Activated CD4-positive, alpha-beta T cell treated with anti-CD3 and anti-CD28 coated beads for 36 hours (primary cell): ENCODE measurements around the gene NTN1. TPM values are rescaled to one million over a fixed set of nuclear protein-coding genes. Genes with fewer than 3 reads are reported as not detected.

ENCODE experiments used
- ATAC-seq: fragments of 200-7000 bp; cut with Tn5 transposase; one replicate; pipeline ENCODE4 v1.10.0; 2021; ENCODE audit warnings: mild to moderate bottlenecking, moderate library complexity
- CTCF ChIA-PET: fragments of 350-600 bp; sonication (Branson Sonifier 250); formaldehyde crosslinking; loops from one replicate; lab custom pipeline; 2021; ENCODE audit warnings: antibody characterized with exemption; lab: Charles Lee
- POLR2A ChIA-PET: fragments of 350-600 bp; sonication (Branson Sonifier 250); formaldehyde crosslinking; loops from one replicate; lab custom pipeline; 2021; ENCODE audit warnings: antibody characterized with exemption, inconsistent platforms; lab: Charles Lee
- DNase-seq: peaks from one replicate; pipeline ENCODE4 v3.0.0-alpha.2; 2020
- H3K27ac Mint-ChIP-seq: one replicate; pipeline ENCODE4 v1.8.0; 2021; ENCODE audit warnings: mixed read lengths
- H3K27me3 Mint-ChIP-seq: one replicate; pipeline ENCODE4 v1.8.0; 2021; ENCODE audit warnings: mixed read lengths
- H3K36me3 Mint-ChIP-seq: one replicate; pipeline ENCODE4 v1.8.0; 2021; ENCODE audit warnings: low read depth, mixed read lengths
- H3K4me1 Mint-ChIP-seq: one replicate; pipeline ENCODE4 v1.8.0; 2021; ENCODE audit warnings: mixed read lengths
- H3K4me3 Mint-ChIP-seq: one replicate; pipeline ENCODE4 v1.8.0; 2021; ENCODE audit warnings: mild to moderate bottlenecking, moderate library complexity, mixed read lengths
- H3K9me3 Mint-ChIP-seq: one replicate; pipeline ENCODE4 v1.8.0; 2021; ENCODE audit warnings: low read depth, mixed read lengths
- intact Hi-C, 2 experiments: fragments of 100-400 bp; cut with DNase I in 1 of 2; cut with micrococcal nuclease in 1 of 2; formaldehyde crosslinking; loops; one replicate each; pipeline versions ENCODE4 v1.14.2 to v1.15.1; 2022 to 2024; cut with DNase I, micrococcal nuclease
- total RNA-seq, 2 experiments: library from RNA; stranded (reverse); gene quantifications; one replicate each; pipeline ENCODE4 v1.2.3, GENCODE V29; 2021

Gene NTN1
- total RNA-seq, 2 experiments from 2014 or later: 0.60 to 0.71 TPM

DNA sequence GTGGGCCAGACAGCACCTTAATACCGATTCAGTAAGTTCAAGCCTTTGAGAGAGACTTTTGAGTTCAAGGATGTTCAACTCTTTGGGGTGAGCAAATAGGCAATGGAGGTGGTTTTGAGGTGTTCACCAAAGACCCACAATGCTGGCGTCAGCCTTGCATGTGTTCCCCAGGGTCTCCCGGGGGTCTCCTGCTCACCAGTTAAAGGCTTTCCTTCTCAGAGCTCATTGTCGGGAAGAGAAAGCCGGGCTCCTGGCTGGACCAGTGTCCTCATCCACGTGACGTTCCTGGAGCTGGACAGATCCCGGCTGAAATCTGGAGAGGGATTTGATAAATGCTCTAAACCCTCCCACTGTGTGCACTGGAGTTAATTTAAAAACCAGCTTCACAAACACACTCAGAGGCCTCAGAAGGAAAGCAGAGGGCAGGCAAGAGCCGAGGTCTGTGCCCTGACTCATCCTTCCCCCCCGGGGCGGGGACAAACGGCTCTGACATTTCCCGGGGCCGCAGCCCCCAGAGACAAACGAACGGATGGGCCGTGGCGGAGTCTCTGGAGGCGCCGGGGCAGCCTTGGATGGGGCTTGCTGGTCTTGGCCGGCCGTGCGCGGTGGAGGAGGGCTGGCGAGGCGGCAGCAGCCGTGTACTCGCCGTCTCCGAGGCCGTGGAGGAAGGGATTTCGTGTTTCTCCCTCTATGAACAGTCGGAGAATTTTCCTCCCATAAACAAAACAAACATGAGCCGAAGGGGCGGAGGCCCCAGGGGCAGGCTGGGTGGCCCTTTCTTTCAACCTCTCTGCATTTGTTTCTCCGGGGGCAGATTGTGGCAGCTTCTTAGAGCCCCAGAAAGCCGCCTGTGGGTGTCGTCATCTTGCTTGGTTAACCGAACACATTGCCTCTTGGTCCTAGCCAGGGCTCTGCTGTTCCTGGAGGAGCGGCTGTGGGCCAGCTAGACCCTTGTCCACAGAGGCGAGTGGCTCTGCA is 94.2 kb downstream of the NTN1 start:
- POLR2A ChIA-PET: interaction anchor here (1.0 kb wide), 2 partner anchors 10 to 159 kb away, joined by 4 to 5 read pairs; no protein-coding TSS in a partner anchor
- intact Hi-C loops: loop anchor here (1.0 to 10.0 kb wide), 4 partner anchors 157 to 413 kb away; no protein-coding TSS in a partner anchor
- CTCF ChIA-PET: interaction anchor here (0.6 to 1.9 kb wide), 4 partner anchors 12 to 407 kb away, joined by 3 to 7 read pairs (median 4); no protein-coding TSS in a partner anchor
- Mint-ChIP-seq H3K4me3 (peak overlapping the region; percentile 59), H3K36me3 (no peaks in the 10 kb centered on the region), H3K27me3 (no peaks in the 10 kb centered on the region), H3K9me3 (no peaks in the 10 kb centered on the region), H3K27ac (peak overlapping the region; percentile 80), H3K4me1 (peaks cover 16% of the 10 kb centered on the region)
- ATAC-seq (peak; percentile 95), DNase-seq (peak; percentile 82)

- no peaks in the 10 kb centered on the region for H3K36me3 Mint-ChIP-seq
- H3K4me3 Mint-ChIP-seq: no peak overlapping the region
- intact Hi-C loops: loop anchor here (2.0 to 10.0 kb wide), 3 partner anchors 156 to 412 kb away; no protein-coding TSS in a partner anchor
- peaks cover 3% of the 10 kb centered on the region for H3K27me3 Mint-ChIP-seq
- ChIA-PET POLR2A (no interaction called here), CTCF (interaction anchor here (0.8 kb wide), 1 partner anchor 121 kb away, joined by 3 read pairs; no protein-coding TSS in a partner anchor)
- DNase-seq (no peak), ATAC-seq (no peak)
- peak overlapping the region; percentile 17 for H3K27ac Mint-ChIP-seq
- peaks cover 16% of the 10 kb centered on the region for H3K4me1 Mint-ChIP-seq
- no peaks in the 10 kb centered on the region for H3K9me3 Mint-ChIP-seq
Measured at GRCh38 chr17:9116311-9116835, 95.1 kb downstream of the NTN1 start.

DNA sequence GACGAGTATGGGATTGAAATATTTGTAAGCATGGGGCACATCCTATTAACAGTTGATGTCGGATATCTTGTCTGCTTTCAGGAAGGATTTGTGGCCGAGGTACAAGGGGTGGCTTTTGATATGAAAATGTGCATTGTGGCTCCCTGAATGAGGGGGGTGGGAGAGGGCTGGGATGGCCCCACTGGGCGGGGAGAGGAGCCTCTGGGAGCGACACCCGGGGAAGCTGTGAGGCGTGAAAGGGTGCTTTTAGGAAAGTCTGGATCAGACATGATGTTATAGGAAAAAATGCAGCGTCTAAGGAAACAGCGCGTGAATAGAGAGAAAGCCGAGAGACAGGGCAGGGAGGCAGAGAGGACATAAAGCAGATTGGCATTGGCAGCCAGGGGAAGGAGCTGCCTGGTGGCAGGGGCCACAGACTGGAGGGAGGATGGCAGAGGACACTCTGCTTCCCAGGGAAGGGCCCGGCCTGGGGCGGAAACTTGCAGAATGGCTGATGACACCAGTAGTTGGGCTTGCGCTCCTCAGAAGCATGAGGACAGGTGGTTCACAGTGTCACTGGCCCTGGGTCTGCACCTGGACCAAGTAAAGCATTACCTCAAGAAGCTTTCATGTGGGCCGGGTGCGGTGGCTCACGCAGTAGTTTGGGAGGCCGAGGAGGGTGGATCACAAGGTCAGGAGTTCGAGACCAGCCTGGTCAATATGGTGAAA is 95.7 kb downstream of the NTN1 start:
- POLR2A ChIA-PET: no interaction called here
- Mint-ChIP-seq H3K4me1 (peaks cover 16% of the 10 kb centered on the region), H3K9me3 (no peaks in the 10 kb centered on the region), H3K27me3 (peaks cover 3% of the 10 kb centered on the region), H3K4me3 (no peak overlapping the region), H3K36me3 (no peaks in the 10 kb centered on the region), H3K27ac (peak overlapping the region; percentile 17)
- ATAC-seq (no peak), DNase-seq (no peak)
- CTCF ChIA-PET: interaction anchor here (0.8 kb wide), 2 partner anchors 121 to 441 kb away, joined by 3 read pairs; no protein-coding TSS in a partner anchor
- intact Hi-C loops: loop anchor here (2.0 to 10.0 kb wide), 3 partner anchors 155 to 412 kb away; no protein-coding TSS in a partner anchor

- intact Hi-C loops: no loop called here
- Mint-ChIP-seq H3K27ac (no peak overlapping the region), H3K4me3 (no peak overlapping the region), H3K36me3 (no peaks in the 10 kb centered on the region), H3K9me3 (no peaks in the 10 kb centered on the region), H3K27me3 (peaks cover 3% of the 10 kb centered on the region), H3K4me1 (peaks cover 20% of the 10 kb centered on the region)
- ChIA-PET POLR2A (no interaction called here), CTCF (interaction anchor here (0.7 kb wide), 1 partner anchor 9 kb away, joined by 3 read pairs; no protein-coding TSS in a partner anchor)
- peak; percentile 51 for DNase-seq
- no peak for ATAC-seq
Measured at GRCh38 chr17:9120471-9120870, 99.2 kb downstream of the NTN1 start.

DNA sequence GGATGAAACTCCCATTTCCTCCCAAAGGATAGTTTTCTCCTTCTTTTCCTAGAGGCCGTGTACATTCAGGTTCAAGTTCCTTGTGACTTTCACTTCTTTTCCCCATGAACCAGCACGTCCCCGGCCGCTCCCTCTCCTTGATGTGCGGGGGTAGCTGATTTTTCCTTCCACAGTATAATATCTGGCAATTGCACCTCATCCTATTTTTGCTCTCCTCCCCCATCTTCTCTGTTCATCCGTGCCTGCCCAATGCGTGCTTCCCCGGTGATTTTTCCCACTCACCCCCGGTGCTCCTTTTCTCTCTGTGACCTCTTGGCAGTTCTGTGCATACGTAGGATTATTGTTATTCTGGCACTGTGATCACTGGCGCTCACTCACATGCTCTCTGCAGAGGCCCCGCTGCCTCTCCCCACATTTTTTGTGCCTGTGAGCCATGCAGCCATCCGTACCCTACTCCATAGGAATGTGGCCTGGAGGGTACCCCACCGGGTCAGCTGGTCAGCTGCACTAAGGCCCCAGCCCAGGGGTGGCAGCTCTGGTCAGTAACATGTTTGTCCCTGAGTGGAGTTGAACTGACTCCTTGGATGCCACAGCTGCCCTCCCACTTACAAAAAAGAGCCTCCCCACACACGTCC is 100.0 kb downstream of the NTN1 start:
- intact Hi-C loops: no loop called here
- no peak overlapping the region for H3K27ac Mint-ChIP-seq
- ATAC-seq (no peak), DNase-seq (no peak)
- H3K9me3 Mint-ChIP-seq: no peaks in the 10 kb centered on the region
- no peaks in the 10 kb centered on the region for H3K36me3 Mint-ChIP-seq
- H3K4me1 Mint-ChIP-seq: peaks cover 14% of the 10 kb centered on the region
- H3K4me3 Mint-ChIP-seq: no peak overlapping the region
- ChIA-PET CTCF (interaction anchor here (0.7 to 0.8 kb wide), 2 partner anchors 8 kb away, joined by 3 to 4 read pairs; no protein-coding TSS in a partner anchor), POLR2A (no interaction called here)
- H3K27me3 Mint-ChIP-seq: peaks cover 6% of the 10 kb centered on the region

- no peaks in the 10 kb centered on the region for H3K9me3 Mint-ChIP-seq
Measured at GRCh38 chr17:9123594-9124553, 102.6 kb downstream of the NTN1 start.

GRCh38 chr17:9124554-9124935 is 103.2 kb downstream of the NTN1 start:
- intact Hi-C loops: no loop called here
- POLR2A ChIA-PET: no interaction called here
- Mint-ChIP-seq H3K4me3 (no peak overlapping the region), H3K27ac (no peak overlapping the region), H3K36me3 (no peaks in the 10 kb centered on the region), H3K4me1 (peaks cover 10% of the 10 kb centered on the region), H3K27me3 (peaks cover 6% of the 10 kb centered on the region), H3K9me3 (no peaks in the 10 kb centered on the region)
- no peak for DNase-seq
- no peak for ATAC-seq
- CTCF ChIA-PET: no interaction called here

More at GRCh38 chr17:9123594-9124553, 102.6 kb downstream of the NTN1 start:
- Mint-ChIP-seq H3K36me3 (no peaks in the 10 kb centered on the region), H3K27me3 (peaks cover 6% of the 10 kb centered on the region), H3K4me3 (no peak overlapping the region), H3K4me1 (peaks cover 10% of the 10 kb centered on the region), H3K27ac (peak overlapping the region; percentile 5)
- intact Hi-C loops: no loop called here
- CTCF ChIA-PET: no interaction called here
- POLR2A ChIA-PET: no interaction called here
- peak; percentile 12 for DNase-seq
- peak; percentile 82 for ATAC-seq

DNA sequence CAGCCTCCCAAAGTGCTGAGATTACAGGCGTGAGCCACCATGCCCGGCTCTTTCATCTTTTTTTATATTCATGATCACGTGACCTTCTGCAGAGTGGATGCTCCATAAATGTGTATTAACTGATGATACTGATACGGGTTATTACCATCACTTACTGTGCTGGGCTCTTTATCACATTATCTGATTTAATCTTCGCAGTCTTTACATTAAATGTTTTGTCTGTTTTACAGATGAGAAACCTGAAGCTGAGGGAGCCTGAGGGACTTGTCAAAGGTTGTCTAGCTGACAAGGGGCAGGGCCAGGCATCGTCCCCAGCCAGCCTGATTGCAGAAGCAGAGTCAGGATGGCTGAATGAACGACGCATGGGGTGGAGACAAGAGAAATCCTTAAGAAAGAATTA is 104.4 kb downstream of the NTN1 start:
- ChIA-PET POLR2A (no interaction called here), CTCF (no interaction called here)
- no peak for ATAC-seq
- Mint-ChIP-seq H3K27ac (no peak overlapping the region), H3K4me3 (no peak overlapping the region), H3K4me1 (peaks cover 10% of the 10 kb centered on the region), H3K36me3 (no peaks in the 10 kb centered on the region), H3K27me3 (peaks cover 6% of the 10 kb centered on the region), H3K9me3 (no peaks in the 10 kb centered on the region)
- intact Hi-C loops: no loop called here
- DNase-seq: no peak

DNA sequence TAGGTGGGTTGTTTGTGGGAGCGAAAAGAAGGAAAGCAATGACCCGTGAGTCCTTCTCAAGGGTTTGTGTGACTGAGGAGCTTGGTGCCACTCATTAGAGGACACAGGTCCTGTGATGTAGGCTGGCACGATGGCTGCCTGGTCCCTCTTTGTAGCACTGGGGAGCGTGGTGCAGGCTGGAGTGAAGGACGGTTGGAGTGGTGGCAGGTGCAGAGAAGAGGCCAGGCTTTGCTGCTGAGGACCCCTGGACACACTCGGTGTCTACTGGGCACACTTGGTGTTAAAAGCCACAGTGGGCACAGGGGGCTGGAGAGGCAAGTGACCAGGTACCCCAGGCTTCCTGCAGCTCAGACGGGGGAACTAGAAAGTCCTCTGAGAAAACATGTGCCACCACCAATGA is 106.0 kb downstream of the NTN1 start:
- POLR2A ChIA-PET: no interaction called here
- no peak overlapping the region for H3K4me3 Mint-ChIP-seq
- intact Hi-C loops: no loop called here
- no peak for ATAC-seq
- peaks cover 10% of the 10 kb centered on the region for H3K4me1 Mint-ChIP-seq
- no peak for DNase-seq
- no peak overlapping the region for H3K27ac Mint-ChIP-seq
- CTCF ChIA-PET: interaction anchor here (0.6 kb wide), 1 partner anchor 12 kb away, joined by 3 read pairs; no protein-coding TSS in a partner anchor
- H3K9me3 Mint-ChIP-seq: no peaks in the 10 kb centered on the region
- peaks cover 3% of the 10 kb centered on the region for H3K27me3 Mint-ChIP-seq
- no peaks in the 10 kb centered on the region for H3K36me3 Mint-ChIP-seq

- intact Hi-C loops: no loop called here
- H3K27ac Mint-ChIP-seq: no peak overlapping the region
- no peaks in the 10 kb centered on the region for H3K36me3 Mint-ChIP-seq
- no peak for ATAC-seq
- H3K9me3 Mint-ChIP-seq: no peaks in the 10 kb centered on the region
- H3K4me1 Mint-ChIP-seq: no peaks in the 10 kb centered on the region
- peaks cover 8% of the 10 kb centered on the region for H3K27me3 Mint-ChIP-seq
- CTCF ChIA-PET: no interaction called here
- POLR2A ChIA-PET: no interaction called here
- DNase-seq: no peak
- no peak overlapping the region for H3K4me3 Mint-ChIP-seq
Measured at GRCh38 chr17:9131371-9131770, 110.1 kb downstream of the NTN1 start.
